Keratinocyte (primary cell): ENCODE measurements around the gene OVCH1.

ENCODE experiments used
- EZH2 ChIP-seq: IDR thresholded peaks from one replicate; pipeline ENCODE4 v1.6.1; 2012; ENCODE audit warnings: inconsistent platforms, mild to moderate bottlenecking, low read length, moderate library complexity
- TF ChIP-seq, protein P1 (sequence below), 3 experiments: IDR thresholded peaks in 1 of 3; conservative IDR thresholded peaks in 1 of 3; optimal IDR thresholded peaks in 1 of 3; 2 replicates in 2 of 3; 3 replicates in 1 of 3; pipeline versions ENCODE3 to v1.5.1; 2011; ENCODE audit warnings: low read length in 3 of 3, mild to moderate bottlenecking in 3 of 3, moderate library complexity in 2 of 3, control low read depth in 1 of 3, inconsistent platforms in 1 of 3; ENCODE audit not compliant: insufficient read depth in 2 of 3; ENCODE audit errors: extremely low read depth in 1 of 3

DNA sequence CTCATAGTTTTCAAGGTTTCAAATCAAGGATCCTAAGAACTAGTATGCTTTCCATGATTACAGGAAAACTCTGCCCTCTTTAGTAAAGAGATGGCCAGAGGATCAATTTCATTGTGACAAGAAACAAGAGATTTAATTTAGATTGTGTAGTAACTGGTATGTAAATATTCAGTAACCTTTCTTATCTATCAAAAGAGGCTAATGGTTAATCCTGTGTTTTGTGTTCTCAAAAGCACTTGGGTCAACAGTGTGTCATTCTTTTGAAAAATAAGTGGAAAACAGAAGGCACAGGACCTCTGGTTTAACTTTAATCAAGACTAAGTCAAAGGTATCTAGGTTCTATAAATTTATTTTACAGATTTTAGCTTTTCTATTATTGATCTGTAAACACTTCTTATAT is 59.9 kb downstream of the OVCH1 start:
- TF ChIP-seq, protein P1, sequence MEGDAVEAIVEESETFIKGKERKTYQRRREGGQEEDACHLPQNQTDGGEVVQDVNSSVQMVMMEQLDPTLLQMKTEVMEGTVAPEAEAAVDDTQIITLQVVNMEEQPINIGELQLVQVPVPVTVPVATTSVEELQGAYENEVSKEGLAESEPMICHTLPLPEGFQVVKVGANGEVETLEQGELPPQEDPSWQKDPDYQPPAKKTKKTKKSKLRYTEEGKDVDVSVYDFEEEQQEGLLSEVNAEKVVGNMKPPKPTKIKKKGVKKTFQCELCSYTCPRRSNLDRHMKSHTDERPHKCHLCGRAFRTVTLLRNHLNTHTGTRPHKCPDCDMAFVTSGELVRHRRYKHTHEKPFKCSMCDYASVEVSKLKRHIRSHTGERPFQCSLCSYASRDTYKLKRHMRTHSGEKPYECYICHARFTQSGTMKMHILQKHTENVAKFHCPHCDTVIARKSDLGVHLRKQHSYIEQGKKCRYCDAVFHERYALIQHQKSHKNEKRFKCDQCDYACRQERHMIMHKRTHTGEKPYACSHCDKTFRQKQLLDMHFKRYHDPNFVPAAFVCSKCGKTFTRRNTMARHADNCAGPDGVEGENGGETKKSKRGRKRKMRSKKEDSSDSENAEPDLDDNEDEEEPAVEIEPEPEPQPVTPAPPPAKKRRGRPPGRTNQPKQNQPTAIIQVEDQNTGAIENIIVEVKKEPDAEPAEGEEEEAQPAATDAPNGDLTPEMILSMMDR (optimal IDR thresholded peaks at IDR 0.05 in 1 of 3, IDR thresholded peaks at IDR 0.05 in 1 of 3, conservative IDR thresholded peaks at IDR 0.05 in 1 of 3; ENCODE audit: extremely low read depth in 1 of 3, insufficient read depth in 2 of 3, low read length in 3 of 3), result no peak
- no peak for TF ChIP-seq EZH2
